Spleen (tissue), 11 donors: ENCODE data around the gene VSIG10L2. TPM values are rescaled to one million over a fixed set of nuclear protein-coding genes. Genes with fewer than 3 reads are reported as not detected.

ENCODE experiments used
- DNase-seq: peaks from one replicate; pipeline ENCODE4 v3.0.0-alpha.2; 2020
- H3K27ac ChIP-seq, 8 donors: fragments of 200-600 bp; sonication (generic) in 7 of 8; 1 replicate in 4 of 8; 2 replicates in 4 of 8; pipeline versions ENCODE4 v1.5.0 to v1.8.0; 2016 to 2021; ENCODE audit warnings: inconsistent platforms in 4 of 8, mild to moderate bottlenecking in 4 of 8, moderate library complexity in 1 of 8
- H3K27me3 ChIP-seq, 7 donors: fragments of 200-600 bp; sonication (generic) in 6 of 7; replicated peaks in 1 of 7; 1 replicate in 4 of 7; 2 replicates in 3 of 7; pipeline versions ENCODE4 v1.5.0 to v1.8.0; 2016 to 2021; ENCODE audit warnings: inconsistent platforms in 3 of 7, mild to moderate bottlenecking in 1 of 7
- H3K36me3 ChIP-seq, 6 donors: fragments of 200-600 bp; sonication (generic) in 5 of 6; 1 replicate in 4 of 6; 2 replicates in 2 of 6; pipeline versions ENCODE4 v1.5.0 to v1.8.0; 2016 to 2021; ENCODE audit warnings: inconsistent platforms in 2 of 6
- H3K4me1 ChIP-seq, 6 donors: fragments of 200-600 bp; sonication (generic) in 5 of 6; 1 replicate in 3 of 6; 2 replicates in 3 of 6; pipeline versions ENCODE4 v1.5.0 to v1.8.0; 2016 to 2021; ENCODE audit warnings: inconsistent platforms in 3 of 6
- H3K4me3 ChIP-seq, 8 donors: fragments of 200-600 bp; sonication (generic) in 7 of 8; 1 replicate in 4 of 8; 2 replicates in 4 of 8; pipeline versions ENCODE4 v1.5.0 to v1.8.0; 2016 to 2021; ENCODE audit warnings: inconsistent platforms in 4 of 8, mild to moderate bottlenecking in 4 of 8, moderate library complexity in 2 of 8
- H3K9me3 ChIP-seq, 8 donors: fragments of 200-600 bp; sonication (generic) in 7 of 8; 1 replicate in 4 of 8; 2 replicates in 4 of 8; pipeline versions ENCODE4 v1.5.0 to v1.8.0; 2016 to 2021; ENCODE audit warnings: inconsistent platforms in 4 of 8
- CTCF ChIP-seq, 11 experiments: fragments of 200-600 bp in 7 of 11; fragments of 450-650 bp in 4 of 11; sonication (generic) in 4 of 11; IDR thresholded peaks in 8 of 11; conservative IDR thresholded peaks in 3 of 11; 1 replicate in 7 of 11; 2 replicates in 4 of 11; pipeline versions ENCODE4 v1.4.0 to v1.8.0; 2016 to 2021; ENCODE audit warnings: antibody characterized with exemption in 11 of 11, inconsistent platforms in 4 of 11, mild to moderate bottlenecking in 1 of 11
- POLR2A ChIP-seq, 3 donors: fragments of 450-650 bp; IDR thresholded peaks; one replicate each; pipeline ENCODE4 v1.5.1; 2017; ENCODE audit warnings: antibody characterized with exemption in 3 of 3, mild to moderate bottlenecking in 1 of 3
- POLR2AphosphoS5 ChIP-seq, 3 donors: sonication (generic); formaldehyde crosslinking; IDR thresholded peaks; one replicate each; pipeline ENCODE4 v1.5.1; 2017; ENCODE audit warnings: antibody characterized with exemption in 3 of 3
- WGBS, 5 donors: extraction: QIAGEN DNeasy Blood & Tissue Kit in 3 of 5; methylation state at CpG; one replicate each; pipeline versions ENCODE4 v1.1.5 to v1.1.7; 2013 to 2018; 5-methylcytosine and 5-hydroxymethylcytosine counted together
- intact Hi-C: fragments of 100-400 bp; cut with DNase I; formaldehyde crosslinking; loops from one replicate; pipeline ENCODE4 v1.15.0; 2023; ENCODE audit warnings: low total_unique reads
- polyA plus RNA-seq, 3 donors: library from polyadenylated mRNA; stranded (reverse); fragments of 200-250 nt; gene quantifications; one replicate each; pipeline ENCODE4 v1.2.1, GENCODE V29; 2013
- total RNA-seq, 7 donors: library from RNA; depleted of rRNA in 3 of 7; stranded (reverse); fragments of >200 nt in 3 of 7; fragmentation: NEBNext Ultra II Directional in 4 of 7; extraction: Animal tissue kit (Norgen Biotek cat#: 25700) in 4 of 7; gene quantifications; one replicate each; pipeline versions ENCODE4 v1.1.0 to v1.2.1, GENCODE V29; 2016 to 2021
- donor health status: healthy with polysubstance abuse.
- donor health status: DM: no; HTN: no; CAD: no; lungs with moderate emphysema.
- donor health status: DM: no; HTN: no; CAD: no.
- donor health status: Bipolar disorder and iron deficiency.
- donor health status: healthy.
- donor health status: DM: no; HTN: no; CAD: no.
- donor health status: DM: yes; HTN: yes; CAD: no.

Gene VSIG10L2
- total and polyA plus RNA-seq, 10 donors = 1.2 to 7.1 (median 3.1) TPM; not detected in 1

- 83 to 92% (median 87%) methylated on average over 3 of the region's 3 CpGs for WGBS, 5 donors
- DNase-seq = no peak
- H3K27me3 ChIP-seq = peaks cover 0 to 1% (median 0%) of the 10 kb centered on the region in 7 donors
- H3K9me3 ChIP-seq = no peaks in the 10 kb centered on the region
- no peaks in the 10 kb centered on the region for H3K36me3 ChIP-seq
- no peak for TF ChIP-seq CTCF (IDR thresholded peaks at IDR 0.05 in 8 of 11, conservative IDR thresholded peaks at IDR 0.05 in 3 of 11)
- H3K4me3 ChIP-seq = no peak overlapping the region
- H3K27ac ChIP-seq = no peak overlapping the region
- intact Hi-C loops = no loop called here
- H3K4me1 ChIP-seq = no peaks in the 10 kb centered on the region
Measured at GRCh38 chr11:125977333-125977732, 31.5 kb downstream of the VSIG10L2 start.

GRCh38 chr11:125978181-125978716, 32.4 kb downstream of the VSIG10L2 start:
- no peak for DNase-seq
- H3K9me3 ChIP-seq = no peaks in the 10 kb centered on the region
- H3K27ac ChIP-seq = no peak overlapping the region
- H3K4me1 ChIP-seq = no peaks in the 10 kb centered on the region
- TF ChIP-seq POLR2AphosphoS5 (IDR thresholded peaks at IDR 0.05) (no peak), POLR2A (IDR thresholded peaks at IDR 0.05) (no peak), CTCF (IDR thresholded peaks at IDR 0.05 in 8 of 11, conservative IDR thresholded peaks at IDR 0.05 in 3 of 11) (no peak)
- no peaks in the 10 kb centered on the region for H3K36me3 ChIP-seq
- 70 to 82% (median 79%) methylated on average over 6 of the region's 6 CpGs for WGBS, 5 donors
- H3K27me3 ChIP-seq = no peaks in the 10 kb centered on the region
- intact Hi-C loops = no loop called here
- no peak overlapping the region for H3K4me3 ChIP-seq

DNA sequence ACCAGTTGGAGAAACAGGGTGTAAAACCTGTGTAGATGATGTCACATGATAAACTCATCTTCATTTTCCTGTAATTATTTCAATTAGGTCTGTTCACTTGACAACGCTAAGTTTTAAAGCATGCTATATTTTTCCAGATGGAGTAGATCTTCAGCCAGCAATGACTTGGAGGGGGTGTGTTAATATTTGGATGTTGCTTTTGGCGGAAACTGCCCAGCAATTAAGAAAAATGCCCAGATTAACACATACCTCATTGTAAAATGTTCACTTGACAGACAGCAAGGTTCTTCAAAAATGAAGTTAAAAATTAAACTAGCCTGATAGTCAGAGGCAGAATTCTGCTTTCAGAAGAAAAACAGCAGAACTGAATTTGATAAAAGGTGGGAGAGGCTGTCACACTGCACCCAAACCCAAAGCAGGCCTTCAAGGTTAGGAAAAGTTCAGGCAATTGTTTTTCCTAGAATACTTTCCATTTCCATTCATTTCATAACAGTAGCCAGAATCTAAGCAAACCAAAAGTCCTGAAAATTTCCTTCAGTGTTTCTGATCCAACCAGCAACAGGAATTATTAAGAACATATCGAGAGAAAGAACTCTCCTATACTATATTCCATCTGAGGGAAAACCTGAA, 33.0 kb downstream of the VSIG10L2 start:
- Histone ChIP-seq H3K4me3 (no peak overlapping the region), H3K36me3 (no peaks in the 10 kb centered on the region), H3K4me1 (no peaks in the 10 kb centered on the region), H3K9me3 (no peaks in the 10 kb centered on the region), H3K27me3 (no peaks in the 10 kb centered on the region), H3K27ac (no peak overlapping the region)
- intact Hi-C loops = no loop called here
- DNase-seq = no peak
- no peak for TF ChIP-seq CTCF (IDR thresholded peaks at IDR 0.05 in 8 of 11, conservative IDR thresholded peaks at IDR 0.05 in 3 of 11)
- TF ChIP-seq POLR2AphosphoS5 (IDR thresholded peaks at IDR 0.05) = no peak
- no peak for TF ChIP-seq POLR2A (IDR thresholded peaks at IDR 0.05)
- WGBS, 5 donors = 84 to 94% (median 88%) methylated on average over 3 of the region's 3 CpGs

DNA sequence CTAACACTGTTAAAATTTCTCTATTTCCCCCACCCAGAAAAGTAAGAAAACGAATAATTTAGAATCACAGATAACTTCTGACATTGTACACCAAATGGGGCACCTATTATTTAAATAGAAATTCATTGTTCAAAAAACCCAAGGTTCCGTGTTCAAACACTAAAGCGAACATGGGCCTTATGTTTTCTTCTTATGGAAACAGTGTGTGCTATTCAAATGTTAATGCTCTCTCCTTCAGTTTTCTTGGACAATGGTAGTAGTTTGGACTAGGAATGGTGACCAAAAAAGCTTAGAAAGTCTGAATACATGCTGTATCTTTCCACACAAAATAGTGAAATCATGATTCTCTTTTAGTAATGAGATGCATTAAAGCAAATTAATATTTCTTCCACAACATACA, 33.7 kb downstream of the VSIG10L2 start:
- intact Hi-C loops = no loop called here
- Histone ChIP-seq H3K4me3 (no peak overlapping the region), H3K9me3 (no peaks in the 10 kb centered on the region), H3K27ac (no peak overlapping the region), H3K4me1 (no peaks in the 10 kb centered on the region), H3K36me3 (no peaks in the 10 kb centered on the region), H3K27me3 (no peaks in the 10 kb centered on the region)
- TF ChIP-seq CTCF (IDR thresholded peaks at IDR 0.05 in 8 of 11, conservative IDR thresholded peaks at IDR 0.05 in 3 of 11) = no peak
- no peak for DNase-seq
- 82 to 94% (median 87%) methylated on average over 3 of the region's 3 CpGs for WGBS, 5 donors
